Pulmonary artery endothelial cell (primary cell): ENCODE results near the gene KCNQ4. TPM values are rescaled to one million over a fixed set of nuclear protein-coding genes. Genes with fewer than 3 reads are reported as not detected.

Source experiments
- DNase-seq: peaks from one replicate; pipeline ENCODE4 v3.0.0-alpha.2; 2011; ENCODE audit warnings: low read depth, low spot score
- total RNA-seq: library from RNA; depleted of rRNA; stranded (reverse); fragments of >200 nt; gene quantifications from 2 replicates; pipeline ENCODE4 v1.2.3, GENCODE V29; 2014

The KCNQ4 gene
- total RNA-seq, 1 donor from 2014 or later = not detected

DNA sequence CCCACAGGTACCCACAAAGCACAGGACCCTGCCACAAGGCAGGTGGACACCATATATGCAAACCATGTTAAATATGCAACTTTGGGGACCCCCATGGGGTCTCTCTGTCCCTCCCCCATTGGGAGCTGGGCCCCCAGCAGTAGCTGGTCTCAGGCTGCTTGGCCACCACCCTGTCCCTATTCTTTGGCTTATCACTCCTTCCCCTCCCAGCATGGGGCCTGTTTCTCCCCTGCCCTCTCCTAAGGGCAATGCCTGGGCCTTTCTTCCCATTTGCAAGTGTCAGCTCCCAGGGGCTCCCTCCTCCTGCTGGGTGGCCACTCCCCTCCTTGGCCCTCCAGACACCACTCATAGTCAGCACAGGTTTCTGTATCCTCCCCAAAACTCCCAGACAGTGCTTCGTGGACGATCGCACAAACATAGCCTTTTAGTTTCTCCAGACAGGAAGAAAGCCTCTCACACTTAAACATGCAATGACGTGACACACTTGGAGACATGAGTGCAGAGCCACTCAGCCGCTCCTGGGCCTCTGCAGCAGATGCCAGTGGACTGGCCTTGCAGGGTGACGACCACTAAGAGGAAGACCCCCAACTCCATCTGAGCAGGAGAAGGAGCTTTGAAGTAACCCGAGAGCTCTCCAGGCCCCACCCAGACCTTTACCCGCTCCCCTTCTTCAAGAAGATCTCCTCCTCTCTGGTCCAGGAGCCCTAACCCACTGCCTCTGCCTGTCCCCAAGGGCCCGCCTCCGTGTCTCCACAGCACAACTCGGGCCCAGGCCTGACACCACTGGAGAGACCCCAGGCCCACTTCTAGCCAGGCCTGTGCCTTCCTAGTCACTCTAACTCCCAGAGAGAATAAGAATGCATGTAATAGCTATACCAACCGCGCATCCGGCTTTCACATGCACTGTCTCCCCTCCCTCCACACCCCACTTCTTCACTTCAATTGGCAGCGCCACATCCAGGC lies 55.7 kb downstream of the KCNQ4 start:
- DNase-seq = no peak

DNA sequence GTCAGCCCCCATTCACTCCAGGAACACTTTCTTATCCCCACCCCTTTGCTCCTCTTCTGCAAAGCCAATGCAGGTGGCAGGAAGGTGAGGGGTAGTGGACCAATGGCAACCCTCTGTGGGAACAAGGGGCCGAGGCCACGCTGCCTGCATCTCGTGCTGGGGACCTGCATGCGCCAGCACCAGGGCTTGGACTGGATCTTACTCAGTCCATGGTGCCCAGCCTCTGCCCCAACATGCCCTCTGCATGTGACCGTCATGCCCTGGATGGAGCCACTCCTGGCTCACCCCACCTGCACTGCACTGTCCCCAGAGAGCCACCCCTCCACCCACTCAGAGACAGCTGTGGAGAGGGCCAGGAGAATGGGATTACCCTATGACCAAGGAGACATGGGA lies 56.4 kb downstream of the KCNQ4 start:
- no peak for DNase-seq

DNA sequence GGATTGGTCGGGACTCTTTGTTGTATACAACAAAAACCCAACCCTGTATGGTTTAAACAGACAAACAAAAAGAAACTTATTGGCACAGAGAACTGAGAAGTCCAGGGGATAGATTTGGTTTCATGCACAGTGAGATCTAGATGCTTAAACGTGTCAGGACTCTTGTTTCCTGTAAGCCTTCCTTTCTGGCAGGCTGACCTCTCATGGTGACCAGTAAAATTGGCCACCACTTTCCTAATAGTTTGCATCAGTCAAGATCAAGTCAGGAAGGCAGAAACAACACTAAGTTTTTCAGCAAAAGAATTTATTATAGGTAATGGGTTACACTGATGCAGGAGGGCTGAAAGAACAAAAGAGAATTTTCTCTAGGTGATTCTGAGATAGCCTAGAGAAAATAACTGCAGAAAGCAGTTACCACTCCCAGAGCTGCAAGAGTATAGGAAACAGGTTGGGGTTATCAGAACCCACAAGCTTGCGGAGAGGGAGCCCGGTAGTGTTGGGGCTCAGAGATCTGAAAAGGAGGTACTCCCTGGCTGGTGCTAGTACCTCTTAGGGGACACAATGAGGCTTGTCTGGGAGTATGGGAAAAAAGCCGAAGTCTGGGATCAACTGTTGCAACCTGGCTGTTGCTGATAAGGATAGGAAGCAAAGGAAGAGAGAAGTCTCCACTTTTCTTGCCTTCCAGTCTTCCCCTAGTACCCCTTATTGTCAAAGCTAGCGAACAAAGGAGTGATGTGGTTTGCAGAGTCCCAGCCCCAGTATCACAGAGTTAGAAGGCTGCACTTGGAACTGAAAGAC lies 57.1 kb downstream of the KCNQ4 start:
- DNase-seq = no peak

DNA sequence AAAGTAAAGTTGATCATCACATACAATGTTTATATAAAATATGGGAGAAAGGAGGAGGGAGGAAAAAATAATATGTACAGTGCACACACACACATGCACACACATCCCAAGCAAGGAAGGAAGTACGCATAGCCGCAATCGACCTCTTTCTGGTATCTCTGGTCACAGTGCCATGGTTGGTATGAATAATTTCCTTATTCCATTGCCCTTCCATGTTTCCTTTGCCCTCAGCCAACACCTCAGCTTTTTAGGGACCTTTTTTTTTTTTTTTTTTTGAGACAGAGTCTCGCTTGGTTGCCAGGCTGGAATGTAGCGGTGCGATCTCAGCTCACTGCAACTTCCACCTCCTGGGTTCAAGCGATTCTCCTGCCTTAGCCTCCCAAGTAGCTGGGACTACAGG lies 58.0 kb downstream of the KCNQ4 start:
- no peak for DNase-seq

DNA sequence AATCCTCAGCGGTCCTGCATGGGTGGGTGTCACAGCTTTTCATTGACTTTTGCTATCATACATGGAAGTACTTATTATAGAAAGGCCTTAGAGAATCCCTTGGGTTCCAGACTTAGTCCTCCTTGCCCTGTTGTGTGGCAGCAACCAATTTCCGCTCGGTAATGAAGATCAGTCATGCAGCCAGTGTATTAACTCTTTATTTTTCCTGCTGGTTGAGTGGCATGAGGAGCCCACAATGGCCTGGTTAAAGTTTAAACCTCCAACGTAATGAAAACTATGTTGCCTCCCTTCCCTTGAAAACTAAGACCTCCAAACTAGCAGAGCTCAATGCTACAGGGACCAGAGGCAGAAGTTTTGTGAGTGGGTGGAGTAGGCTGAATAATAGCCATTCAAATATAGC lies 58.6 kb downstream of the KCNQ4 start:
- no peak for DNase-seq

DNA sequence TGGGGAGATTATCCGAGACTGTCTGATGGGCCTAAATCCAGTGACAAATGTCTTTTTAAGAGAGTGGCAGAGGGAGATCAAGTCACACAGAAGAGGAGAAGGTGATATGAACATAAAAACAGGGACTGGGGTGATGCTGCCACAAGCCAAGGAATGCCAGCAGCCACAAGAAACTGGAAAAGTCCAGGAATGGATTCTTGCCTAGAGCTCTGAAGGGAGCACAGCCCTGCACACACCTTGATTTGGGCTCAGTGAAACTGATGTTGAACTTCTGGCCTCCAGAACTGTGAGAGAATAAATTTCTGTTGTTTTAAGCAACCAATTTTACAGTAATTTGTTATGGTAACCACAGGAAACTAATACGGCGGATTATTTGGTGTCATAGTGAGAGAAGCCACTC lies 59.1 kb downstream of the KCNQ4 start:
- no peak for DNase-seq

DNA sequence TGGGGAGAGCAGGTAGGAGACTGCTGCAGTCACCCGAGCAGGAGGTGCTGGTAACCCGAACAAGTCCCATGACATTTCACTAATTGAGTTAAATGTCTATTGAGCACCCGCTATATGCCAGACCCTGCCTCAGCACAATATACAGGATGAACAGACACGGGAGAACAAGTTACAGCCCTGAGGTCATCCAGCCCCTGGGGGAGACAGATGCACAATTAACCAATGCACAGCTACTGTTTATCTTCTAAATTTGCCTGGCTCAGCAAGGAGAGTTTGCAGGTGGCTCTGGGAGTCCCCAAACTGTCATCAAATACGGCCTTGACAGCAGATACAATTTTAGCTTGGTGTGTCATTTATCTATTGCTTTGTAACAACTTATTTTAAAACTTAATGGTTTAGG lies 60.5 kb downstream of the KCNQ4 start:
- DNase-seq = no peak

DNA sequence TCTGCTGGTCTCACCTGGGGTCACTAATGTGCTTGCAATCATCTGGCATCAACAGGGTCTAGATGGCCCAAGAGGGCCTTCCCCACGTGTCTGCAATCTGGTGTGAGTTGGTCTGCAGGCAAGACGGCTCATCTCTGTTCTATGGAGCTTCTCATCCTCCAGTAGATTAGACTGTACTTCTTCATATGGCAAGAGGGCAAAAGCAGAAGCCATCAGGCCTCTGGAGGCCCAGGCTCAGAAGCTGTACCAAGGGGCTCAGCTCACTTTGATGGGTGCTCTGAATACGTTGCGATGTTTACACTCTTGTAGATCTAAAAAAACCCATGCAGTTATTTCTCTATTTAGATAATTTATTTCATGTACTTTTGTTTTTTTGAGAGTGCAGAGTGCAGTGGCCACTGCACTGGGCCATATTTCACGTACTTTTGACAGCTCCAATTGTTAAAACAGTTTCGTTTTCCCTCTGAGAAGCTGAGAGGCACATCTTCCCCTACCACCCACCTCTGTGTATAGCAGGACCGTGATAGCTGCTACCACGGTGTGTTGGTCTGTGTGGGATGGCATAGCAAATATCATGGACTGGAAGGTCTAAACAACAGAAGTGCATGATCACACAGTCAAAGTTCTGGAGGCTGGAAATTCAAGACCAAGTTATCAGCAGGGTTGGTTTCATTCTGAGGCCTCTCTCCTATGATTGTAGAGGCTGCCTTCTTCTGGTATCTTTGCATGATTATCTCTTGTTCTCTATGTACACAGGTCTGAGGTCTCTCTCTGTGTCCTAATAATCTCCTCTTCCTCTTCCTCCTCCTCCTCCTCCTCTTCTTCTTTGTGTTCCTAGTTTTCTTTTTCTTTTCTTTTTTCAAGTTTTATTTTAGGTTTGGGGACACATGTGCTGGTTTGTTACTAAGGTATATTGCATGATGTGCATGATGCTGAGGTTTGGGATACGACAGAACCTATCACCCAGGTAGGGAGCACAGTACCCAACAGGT lies 61.6 kb downstream of the KCNQ4 start:
- no peak for DNase-seq

DNA sequence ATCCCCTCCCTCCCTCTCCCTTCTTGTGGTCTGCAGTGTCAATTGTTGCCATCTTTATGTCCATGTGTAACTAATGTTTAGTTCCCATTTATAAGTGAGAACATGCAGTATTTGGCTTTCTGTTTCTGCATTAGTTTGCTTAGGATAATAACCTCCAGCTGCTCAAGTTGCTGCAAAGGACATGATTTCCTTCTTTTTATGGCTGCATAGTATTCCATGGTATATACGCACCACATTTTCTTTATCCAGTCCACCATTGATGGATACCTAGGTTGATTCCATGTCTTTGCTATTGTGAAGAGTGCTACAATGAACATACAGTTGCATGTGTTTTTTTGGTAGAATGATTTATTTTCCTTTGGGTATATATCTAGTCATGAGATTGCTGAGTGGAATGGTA lies 62.3 kb downstream of the KCNQ4 start:
- DNase-seq = no peak

DNA sequence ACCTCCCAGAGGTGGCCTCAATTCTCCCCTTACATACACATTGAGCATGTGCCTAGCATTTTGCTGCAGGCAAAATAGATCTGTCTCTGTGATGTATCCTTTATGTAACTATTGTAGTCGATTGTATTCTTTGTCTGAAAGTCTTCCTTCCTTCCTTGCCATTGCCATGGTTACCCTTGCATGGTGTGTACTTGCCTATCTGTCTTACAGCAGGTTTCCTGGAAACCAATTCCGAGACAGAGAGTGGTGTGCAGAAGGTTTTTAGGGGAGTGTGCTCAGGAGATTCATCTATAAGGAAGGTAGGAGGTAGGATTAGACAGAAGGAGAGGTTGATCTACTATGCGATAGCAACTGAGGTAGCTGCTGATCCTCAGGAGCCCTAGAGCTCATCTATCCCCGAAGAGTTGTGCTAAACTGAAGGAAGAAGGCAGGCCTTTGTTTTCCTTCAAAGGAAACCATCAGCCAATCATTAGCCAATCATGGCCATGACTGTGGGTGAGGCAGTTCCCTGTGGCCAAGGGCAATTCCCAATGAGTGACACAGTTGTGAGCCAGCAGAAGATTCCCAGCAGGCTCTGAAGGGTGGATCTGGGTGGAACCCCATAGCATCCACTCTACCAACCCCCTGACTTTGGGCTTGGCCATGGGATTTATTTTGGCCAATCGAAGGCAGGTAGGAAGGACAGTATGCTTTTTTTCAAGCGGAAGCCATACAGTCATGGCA lies 63.6 kb downstream of the KCNQ4 start:
- no peak for DNase-seq

DNA sequence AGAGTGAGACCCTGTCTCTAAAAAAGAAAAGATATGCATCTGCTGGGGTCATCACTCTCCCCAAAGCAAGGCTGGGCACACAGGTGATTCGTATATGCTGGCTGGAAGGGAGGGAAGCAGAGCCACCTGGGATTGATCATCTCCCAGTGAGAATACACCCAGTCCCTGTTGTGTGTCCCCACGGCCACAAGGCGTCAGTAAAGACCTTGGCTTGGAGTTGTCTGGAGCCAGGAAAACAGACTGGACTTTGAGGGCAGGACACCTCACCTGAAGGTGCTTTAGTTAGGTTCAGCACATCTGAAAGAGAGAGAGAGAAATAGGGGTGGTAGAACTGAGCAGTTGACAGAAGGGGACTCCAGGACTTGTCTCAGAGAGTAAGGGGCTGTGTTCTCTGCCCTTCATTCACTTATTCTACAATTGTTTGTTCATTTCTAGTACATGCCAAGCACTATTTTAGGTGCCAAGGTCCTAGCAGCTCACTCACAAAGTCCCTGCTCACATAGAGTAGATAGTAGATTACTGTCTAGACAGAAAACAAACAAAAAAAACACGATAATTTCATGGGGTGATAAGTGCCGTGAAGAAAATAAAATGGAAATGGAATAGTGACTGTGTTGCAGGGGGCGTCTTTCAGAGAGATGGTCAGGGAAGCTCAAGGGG lies 65.1 kb downstream of the KCNQ4 start:
- no peak for DNase-seq

DNA sequence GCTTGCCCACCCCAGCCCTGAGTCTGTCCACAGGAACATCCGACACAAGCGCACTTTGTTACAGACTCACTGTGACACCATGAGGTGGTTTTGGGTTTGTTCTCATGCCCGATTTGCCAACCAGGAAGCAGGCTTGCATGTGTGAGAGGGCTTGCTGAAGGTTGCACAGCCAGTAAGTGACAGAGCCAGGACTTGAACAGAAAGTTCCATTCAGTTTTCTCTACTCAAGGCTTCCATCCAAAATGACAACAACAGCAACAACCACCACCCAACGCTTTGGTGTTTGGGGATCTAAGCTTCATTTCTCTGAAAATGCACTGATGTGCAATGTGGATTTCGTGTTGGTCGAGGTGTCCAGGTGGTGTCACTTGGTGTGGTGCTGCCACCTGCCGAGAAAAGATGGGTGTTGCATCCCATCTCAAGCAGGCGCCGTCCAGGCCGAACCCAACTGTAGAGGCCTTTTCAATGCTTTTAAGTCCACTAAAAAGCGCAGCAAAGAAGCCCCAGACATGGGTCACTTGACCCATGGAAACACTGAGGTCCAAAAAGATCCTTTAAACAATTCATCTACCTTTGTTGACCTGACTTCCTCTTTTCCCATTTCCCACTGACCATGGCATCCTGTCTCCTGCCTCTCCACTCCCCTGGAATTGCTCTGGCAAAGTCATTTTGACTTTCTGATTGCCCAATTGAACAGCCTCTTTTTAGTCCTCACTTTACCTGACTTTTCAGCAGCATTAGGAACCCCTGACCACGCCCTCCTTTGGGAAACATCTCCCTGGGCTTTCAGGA lies 66.4 kb downstream of the KCNQ4 start:
- DNase-seq = no peak

DNA sequence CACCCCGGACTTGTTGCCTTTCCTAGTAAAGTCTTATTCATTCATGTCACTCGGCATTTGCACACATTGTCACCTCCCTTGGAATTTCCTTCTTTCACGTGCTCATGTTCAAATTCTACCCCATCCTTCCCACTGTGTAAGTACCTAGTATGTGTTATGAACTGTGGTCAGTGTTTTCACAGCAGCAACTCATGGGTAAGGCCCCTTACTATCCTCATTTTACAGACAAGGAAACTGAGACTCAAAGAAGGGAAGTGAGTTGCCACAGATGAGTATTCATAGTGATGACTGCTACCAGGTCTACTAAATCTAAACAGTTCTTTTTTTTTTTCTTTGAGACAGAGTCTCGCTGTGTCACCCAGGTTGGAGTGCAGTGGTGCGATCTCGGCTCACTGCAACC lies 68.1 kb downstream of the KCNQ4 start:
- no peak for DNase-seq

DNA sequence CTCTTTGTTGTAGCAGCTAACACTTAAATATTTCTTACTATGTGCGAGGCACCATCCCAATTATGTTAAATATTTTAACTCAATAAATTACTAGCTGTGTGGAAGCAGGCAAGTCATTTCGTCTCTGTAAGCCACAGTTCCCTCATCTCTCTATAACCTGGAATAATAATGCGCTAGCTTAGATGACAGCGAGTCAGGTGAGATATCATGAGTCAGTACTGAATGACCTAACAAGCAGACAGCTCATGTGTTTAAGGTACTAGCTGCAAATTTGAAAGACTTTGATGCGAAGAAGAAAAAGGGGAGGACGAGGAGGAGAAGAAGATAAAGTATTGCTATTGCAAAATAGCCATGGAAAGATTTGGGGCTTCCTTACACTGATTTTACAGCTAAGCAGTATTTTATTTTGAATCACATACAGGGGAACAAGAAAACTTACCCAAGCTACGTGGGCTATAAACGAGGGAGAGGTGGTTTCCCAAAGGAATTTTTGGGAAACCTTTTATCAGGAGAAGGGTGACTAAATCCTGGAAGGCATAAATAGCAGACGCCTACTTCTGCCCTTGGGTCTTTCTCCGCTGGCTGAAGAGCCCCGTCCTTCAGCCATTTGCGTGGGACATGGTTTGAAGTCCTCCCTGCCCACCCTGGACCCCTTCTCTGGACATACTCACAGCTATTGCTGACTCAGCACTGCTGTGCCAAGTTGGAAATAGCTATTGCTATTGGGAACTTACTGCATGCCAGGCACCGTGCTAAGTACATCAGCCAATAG lies 69.7 kb downstream of the KCNQ4 start:
- DNase-seq = no peak

DNA sequence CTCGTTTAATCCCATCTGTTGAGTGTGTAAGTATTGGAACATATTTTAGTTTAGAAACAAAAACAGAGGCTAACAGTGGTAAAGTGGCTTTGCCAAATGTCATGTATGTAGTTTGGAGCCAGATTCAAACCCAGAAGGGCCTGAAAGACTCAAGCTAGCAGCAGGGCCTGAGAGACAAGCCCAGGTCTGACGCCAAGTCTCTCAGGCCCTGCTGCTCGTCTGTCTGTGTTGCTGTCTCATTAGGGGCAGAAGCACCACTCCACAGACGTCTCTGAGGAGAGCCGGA lies 70.2 kb downstream of the KCNQ4 start:
- DNase-seq = no peak

DNA sequence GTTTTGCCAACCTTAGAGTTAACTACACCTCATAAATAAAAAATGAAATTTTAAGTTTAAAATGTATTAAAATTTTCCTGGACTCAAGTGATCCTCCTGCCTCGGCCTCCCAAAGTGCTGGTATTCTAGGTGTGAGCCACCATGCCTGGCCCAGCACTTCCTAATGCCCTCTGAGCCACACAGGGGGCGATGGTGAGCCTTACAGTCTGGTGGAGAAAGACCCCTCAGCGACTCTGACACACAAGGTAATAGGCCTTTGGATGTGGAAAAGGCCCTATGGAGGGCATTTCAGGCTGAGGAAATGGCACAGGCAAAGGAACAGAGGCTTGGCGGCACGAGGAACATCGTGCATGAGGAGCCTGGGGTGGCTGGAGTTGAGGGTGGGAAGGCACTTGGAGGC lies 71.9 kb downstream of the KCNQ4 start:
- no peak for DNase-seq

DNA sequence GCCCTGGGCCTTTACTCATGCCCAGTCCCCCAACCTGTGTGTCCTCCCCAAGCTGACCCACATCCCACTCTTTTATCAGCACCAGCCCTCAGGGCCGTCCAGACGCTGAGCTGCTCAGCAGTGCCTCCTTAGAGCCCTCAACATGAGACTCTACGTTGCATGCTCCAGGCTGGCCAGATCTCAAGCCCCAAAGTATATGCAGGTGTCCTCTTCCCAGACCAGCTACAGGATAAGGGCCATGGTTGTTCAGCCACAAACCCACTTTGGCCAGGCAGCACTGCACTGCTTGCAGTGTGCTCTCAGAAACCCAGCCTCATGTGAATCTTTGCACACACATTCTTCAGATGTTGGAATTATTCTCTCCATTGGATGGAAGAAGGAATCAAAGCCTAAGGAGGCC lies 72.5 kb downstream of the KCNQ4 start:
- DNase-seq = no peak

DNA sequence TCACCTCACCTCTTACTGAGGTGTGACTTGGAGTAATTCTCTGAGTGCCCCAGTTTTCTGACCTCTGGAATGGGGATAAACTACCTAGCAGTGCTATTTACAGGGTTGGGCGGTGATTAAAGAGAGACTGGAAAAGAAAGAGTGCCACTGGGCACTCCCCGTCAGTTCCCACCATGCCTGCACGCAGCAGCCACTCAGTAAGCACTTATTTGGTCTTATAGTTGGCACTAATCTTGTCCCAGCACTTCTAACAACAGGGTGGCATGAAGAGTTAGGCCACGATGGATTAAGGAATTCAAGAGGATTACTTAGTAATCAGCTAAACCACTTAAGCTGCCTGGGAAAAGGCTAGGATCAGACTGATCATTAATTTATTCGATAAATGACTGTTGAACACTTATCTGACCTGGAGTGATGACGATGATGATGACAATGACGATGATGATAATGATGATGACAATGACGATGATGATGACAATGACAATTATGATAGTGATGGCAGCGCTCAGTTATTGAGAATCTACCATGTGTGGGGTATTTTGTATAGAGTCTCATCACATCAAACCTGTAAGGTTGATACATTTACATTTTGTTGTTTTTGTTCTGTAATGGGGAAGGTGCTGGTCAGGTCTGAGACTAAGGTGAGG lies 73.2 kb downstream of the KCNQ4 start:
- DNase-seq = no peak
